Panc1 (cell line): ENCODE results near the gene RPL22L1. TPM values are rescaled to one million over a fixed set of nuclear protein-coding genes. Genes with fewer than 3 reads are reported as not detected.

Experiments used
- ATAC-seq: fragments of 200-7000 bp; cut with Tn5 transposase; 2 replicates; pipeline ENCODE4 v1.9.1; 2020; ENCODE audit warnings: mild to moderate bottlenecking, moderate library complexity
- BruUV-seq: library from RNA; stranded (reverse); fragments of 400-500 nt; replicated peaks from 2 replicates; lab custom pipeline; 2021; lab: Mats Ljungman, UMichigan
- CTCF ChIA-PET: fragments of 300-600 bp; sonication (Branson Sonifier 250); formaldehyde crosslinking; loops from one replicate; lab custom pipeline; 2022; ENCODE audit warnings: antibody characterized with exemption; lab: Charles Lee
- POLR2A ChIA-PET: fragments of 300-600 bp; sonication (Branson Sonifier 250); formaldehyde crosslinking; loops from one replicate; lab custom pipeline; 2022; ENCODE audit warnings: antibody characterized with exemption; lab: Charles Lee
- DNase-seq: peaks from one replicate; pipeline ENCODE4 v3.0.0-alpha.2; 2010; ENCODE audit warnings: low read depth, low spot score
- H3K27ac ChIP-seq: 2 replicates; pipeline ENCODE4 v1.5.1; 2011; ENCODE audit warnings: mild to moderate bottlenecking, low read length, inconsistent platforms
- H3K27me3 ChIP-seq: fragments of 200-500 bp; sonication (Bioruptor generic); 2 replicates; pipeline ENCODE4 v1.6.0; 2014; ENCODE audit warnings: low read length, inconsistent platforms; ENCODE audit not compliant: control insufficient read depth, insufficient read depth
- H3K36me3 ChIP-seq: fragments of 200-500 bp; sonication (Bioruptor generic); 2 replicates; pipeline ENCODE4 v1.5.1; 2014; ENCODE audit warnings: inconsistent platforms, mild to moderate bottlenecking, low read length, moderate library complexity; ENCODE audit not compliant: control insufficient read depth, insufficient read depth
- H3K4me1 ChIP-seq: 2 replicates; pipeline ENCODE4 v1.5.1; 2011; ENCODE audit warnings: inconsistent platforms, mild to moderate bottlenecking, low read length, moderate library complexity; ENCODE audit not compliant: control insufficient read depth, insufficient read depth
- H3K4me3 ChIP-seq, 2 experiments: 2 replicates each; pipeline ENCODE4 v1.5.1; 2011 to 2012; ENCODE audit warnings: low read depth in 2 of 2, low read length in 2 of 2, mild to moderate bottlenecking in 2 of 2, inconsistent platforms in 1 of 2, moderate library complexity in 1 of 2
- H3K9me3 ChIP-seq: fragments of 200-500 bp; sonication (Bioruptor generic); 2 replicates; pipeline ENCODE4 v1.5.1; 2014; ENCODE audit warnings: low read depth, mild to moderate bottlenecking, inconsistent platforms, low read length, moderate library complexity; ENCODE audit not compliant: control insufficient read depth, insufficient read depth
- CTCF ChIP-seq: fragments of 450-650 bp; IDR thresholded peaks from 2 replicates; pipeline ENCODE4 v1.5.1; 2017; ENCODE audit warnings: mild to moderate bottlenecking
- POLR2AphosphoS5 ChIP-seq: IDR thresholded peaks from 2 replicates; pipeline ENCODE4 v1.6.1; 2012; ENCODE audit warnings: mild to moderate bottlenecking, low read depth, low read length, moderate library complexity
- REST ChIP-seq, 2 experiments: IDR thresholded peaks; 2 replicates each; pipeline ENCODE4 v1.6.1; 2011 to 2012; ENCODE audit warnings: low read depth in 2 of 2, control low read depth in 1 of 2, low read length in 1 of 2, mild to moderate bottlenecking in 1 of 2, moderate library complexity in 1 of 2; ENCODE audit not compliant: insufficient read depth in 1 of 2
- SIN3A ChIP-seq: IDR thresholded peaks from 2 replicates; pipeline ENCODE4 v1.6.1; 2012; ENCODE audit warnings: low read depth, mild to moderate bottlenecking, low read length, moderate library complexity, borderline replicate concordance; ENCODE audit not compliant: insufficient read depth
- TCF7L2 ChIP-seq: IDR thresholded peaks from 2 replicates; pipeline ENCODE4 v1.6.1; 2011; ENCODE audit warnings: mild to moderate bottlenecking, low read depth, low read length, inconsistent platforms
- in situ Hi-C: cut with HindIII; loops from 2 replicates; pipeline ENCODE4 v1.10.0; 2016; ENCODE audit warnings: low sequenced_read_pairs, low pct_unique_long_range_greater_than_20kb
- intact Hi-C: fragments of 100-400 bp; cut with micrococcal nuclease; formaldehyde crosslinking; loops from one replicate; pipeline ENCODE4 v1.10.0; 2022; ENCODE audit not compliant: unreplicated experiment
- total RNA-seq: library from RNA; stranded (reverse); gene quantifications from one replicate; pipeline ENCODE4 v1.2.1, GENCODE V29; 2021; ENCODE audit not compliant: unreplicated experiment

The RPL22L1 gene
- total RNA-seq, 1 experiment from 2014 or later = 35.2 TPM

- ATAC-seq (no peak), DNase-seq (no peak)
- no TSS peak for BruUV-seq
- no peaks in the 10 kb centered on the region for H3K9me3 ChIP-seq
- H3K4me3 ChIP-seq = no peak overlapping the region
- intact Hi-C loops (no loop called here), in situ Hi-C loops (no loop called here)
- TF ChIP-seq CTCF = no peak
- TF ChIP-seq SIN3A = no peak
- no peak for TF ChIP-seq POLR2AphosphoS5
- no peak for TF ChIP-seq REST (IDR thresholded peaks at IDR 0.05; ENCODE audit: insufficient read depth in 1 of 2, low read depth in 2 of 2, low read length in 1 of 2)
- no peak for TF ChIP-seq TCF7L2
- H3K27ac ChIP-seq = no peak overlapping the region
- H3K4me1 ChIP-seq = no peaks in the 10 kb centered on the region
- H3K36me3 ChIP-seq = no peaks in the 10 kb centered on the region
- ChIA-PET POLR2A (interaction anchor here (0.6 kb wide), 1 partner anchor 29 kb away, joined by 3 read pairs; no protein-coding TSS in a partner anchor), CTCF (no interaction called here)
- H3K27me3 ChIP-seq = peaks cover 9% of the 10 kb centered on the region
Observed at GRCh38 chr3:170844377-170844776, 25.6 kb downstream of the RPL22L1 start.

- no TSS peak for BruUV-seq
- POLR2A ChIA-PET = no interaction called here
Observed at GRCh38 chr3:170840291-170840859, 29.6 kb downstream of the RPL22L1 start.

More at GRCh38 chr3:170840291-170840859, 29.6 kb downstream of the RPL22L1 start:
- Histone ChIP-seq H3K36me3 (no peaks in the 10 kb centered on the region), H3K9me3 (no peaks in the 10 kb centered on the region), H3K27ac (no peak overlapping the region), H3K4me1 (no peaks in the 10 kb centered on the region), H3K4me3 (no peak overlapping the region), H3K27me3 (peaks cover 15% of the 10 kb centered on the region)
- in situ Hi-C loops = no loop called here
- intact Hi-C loops = no loop called here
- ATAC-seq (no peak), DNase-seq (no peak)
- CTCF ChIA-PET = interaction anchor here (0.5 kb wide), 1 partner anchor 337 kb away, joined by 3 read pairs; no protein-coding TSS in a partner anchor
- TF ChIP-seq SIN3A (no peak), POLR2AphosphoS5 (no peak), REST (IDR thresholded peaks at IDR 0.05; ENCODE audit: insufficient read depth in 1 of 2, low read depth in 2 of 2, low read length in 1 of 2) (no peak), CTCF (no peak), TCF7L2 (no peak)
